GM10248 (cell line): ENCODE measurements around the gene TLK2.
A peak's percentile ranks its signal among the peaks of the same experiment; 100 is the strongest.
"Not testable (repeated sequence)": the region's sequence is repeated elsewhere in the genome, so short reads cannot be mapped to it uniquely, and the experiment has no call there.

Experiments used
- CTCF ChIA-PET: fragments of 300-600 bp; sonication (Branson Sonifier 250); formaldehyde crosslinking; extraction: SDS; loops from one replicate; lab custom pipeline; 2021; ENCODE audit warnings: antibody characterized with exemption; lab: Yijun Ruan, JAX
- POLR2A ChIA-PET: fragments of 350-650 bp; sonication (Branson Sonifier 250); formaldehyde crosslinking; extraction: SDS; loops from one replicate; lab custom pipeline; 2020; ENCODE audit warnings: antibody characterized with exemption; lab: Yijun Ruan, JAX
- DNase-seq: peaks from one replicate; pipeline ENCODE4 v3.0.0; 2012; ENCODE audit errors: extremely low spot score
- CTCF ChIP-seq: IDR thresholded peaks from 2 replicates; pipeline ENCODE4 v1.5.1; 2012; ENCODE audit warnings: mild to moderate bottlenecking, low read depth; ENCODE audit errors: extremely low read depth, missing control alignments, control extremely low read depth

Gene TLK2

GRCh38 chr17:62478424-62478879, at the start of gene TLK2:
Gene TLK2, plus strand, starts transcription at chr17:62478825. Its CDS starts 2,301 bp downstream, at chr17:62481126.
- CTCF ChIA-PET, result no interaction called here
- DNase-seq, result peak; percentile 92
- TF ChIP-seq CTCF, result no peak
- POLR2A ChIA-PET, result no interaction called here

- POLR2A ChIA-PET, CTCF ChIA-PET, DNase-seq: not testable (repeated sequence)
Measured at GRCh38 chr17:62435251-62435650, 43.4 kb upstream of the TLK2 start.

GRCh38 chr17:62441181-62441580, 37.4 kb upstream of the TLK2 start:
- POLR2A ChIA-PET, DNase-seq: not testable (repeated sequence)
- CTCF ChIA-PET, result interaction anchor here (1.2 kb wide), 1 partner anchor 19 kb away, joined by 3 read pairs; no protein-coding TSS in a partner anchor

- ChIA-PET CTCF (no interaction called here), POLR2A (no interaction called here)
- no peak for DNase-seq
- no peak for TF ChIP-seq CTCF
Measured at GRCh38 chr17:62444063-62444462, 34.6 kb upstream of the TLK2 start.

GRCh38 chr17:62445791-62446190, 32.8 kb upstream of the TLK2 start:
- POLR2A ChIA-PET, DNase-seq, CTCF ChIA-PET: not testable (repeated sequence)

- CTCF ChIA-PET, POLR2A ChIA-PET, DNase-seq: not testable (repeated sequence)
Measured at GRCh38 chr17:62452195-62452594, 26.4 kb upstream of the TLK2 start.

- DNase-seq, CTCF ChIA-PET, POLR2A ChIA-PET: not testable (repeated sequence)
Measured at GRCh38 chr17:62453041-62453440, 25.6 kb upstream of the TLK2 start.

GRCh38 chr17:62453656-62454055, 25.0 kb upstream of the TLK2 start:
- CTCF ChIA-PET, DNase-seq, POLR2A ChIA-PET: not testable (repeated sequence)

GRCh38 chr17:62454111-62454510, 24.5 kb upstream of the TLK2 start:
- CTCF ChIA-PET, POLR2A ChIA-PET: not testable (repeated sequence)
- DNase-seq, result peak; percentile 18

- no peak for DNase-seq
- TF ChIP-seq CTCF, result no peak
- POLR2A ChIA-PET, result no interaction called here
- CTCF ChIA-PET, result interaction anchor here (1.1 kb wide), 1 partner anchor 34 kb away, joined by 3 read pairs; no protein-coding TSS in a partner anchor
Measured at GRCh38 chr17:62456016-62456415, 22.6 kb upstream of the TLK2 start.

GRCh38 chr17:62458483-62458882, 20.1 kb upstream of the TLK2 start:
- CTCF ChIA-PET, result not testable (repeated sequence)

GRCh38 chr17:62464422-62464821, 14.2 kb upstream of the TLK2 start:
- POLR2A ChIA-PET, CTCF ChIA-PET, DNase-seq: not testable (repeated sequence)

More at GRCh38 chr17:62458483-62458882, 20.1 kb upstream of the TLK2 start:
- POLR2A ChIA-PET, DNase-seq: not testable (repeated sequence)

- CTCF ChIA-PET, POLR2A ChIA-PET, DNase-seq: not testable (repeated sequence)
Measured at GRCh38 chr17:62465271-62465670, 13.4 kb upstream of the TLK2 start.

GRCh38 chr17:62470666-62471379, 7.8 kb upstream of the TLK2 start:
- CTCF ChIA-PET, DNase-seq, POLR2A ChIA-PET: not testable (repeated sequence)

- POLR2A ChIA-PET, CTCF ChIA-PET, DNase-seq: not testable (repeated sequence)
Measured at GRCh38 chr17:62471380-62471880, 7.2 kb upstream of the TLK2 start.
